HFF-Myc (cell line): ENCODE results near the gene OTOG.

Experiments
- DNase-seq: peaks from one replicate; pipeline ENCODE4 v3.0.0-alpha.2; 2011; ENCODE audit warnings: low read depth; ENCODE audit errors: extremely low read depth
- H3K4me3 ChIP-seq: replicated peaks from 2 replicates; pipeline ENCODE4 v1.5.1; 2011; ENCODE audit warnings: low read depth, mild to moderate bottlenecking, control low read depth, low read length
- CTCF ChIP-seq: IDR thresholded peaks from 2 replicates; pipeline ENCODE4 v1.5.1; 2012; ENCODE audit warnings: mild to moderate bottlenecking, low read depth, low read length, control low read depth; ENCODE audit errors: missing control alignments

Gene OTOG

DNA sequence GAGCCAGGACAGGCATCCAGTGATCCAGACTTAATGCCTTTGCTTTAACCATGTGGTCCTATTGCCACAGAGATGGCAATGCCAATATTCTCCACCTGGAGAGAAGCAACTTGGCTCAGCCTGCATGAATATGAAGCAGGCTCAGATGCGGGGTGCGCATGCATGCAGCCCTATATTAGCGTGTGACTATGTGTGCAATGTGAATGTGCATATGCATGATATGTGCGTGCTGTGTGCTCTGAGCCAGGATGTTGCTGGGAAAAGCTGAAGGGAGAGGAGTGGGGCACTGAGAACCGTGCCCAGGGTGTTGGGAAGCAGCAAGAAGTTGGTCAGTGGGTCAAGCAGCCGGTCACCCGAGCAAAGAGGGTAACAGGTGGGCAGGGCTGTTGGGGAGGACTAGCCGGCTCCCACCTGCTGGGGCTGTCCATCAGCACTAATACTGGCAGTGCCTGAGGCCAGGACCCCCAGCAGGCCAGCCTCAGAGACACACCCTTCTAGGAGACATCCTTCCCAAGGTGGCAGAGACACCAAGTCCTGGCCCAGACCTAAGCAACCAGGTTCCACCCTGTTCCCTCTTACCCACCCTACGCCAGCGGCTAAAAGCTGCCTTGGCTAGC lies 147.5 kb downstream of the OTOG start:
- no peak for TF ChIP-seq CTCF
- no peak for DNase-seq
- H3K4me3 ChIP-seq, result no peak overlapping the region

DNA sequence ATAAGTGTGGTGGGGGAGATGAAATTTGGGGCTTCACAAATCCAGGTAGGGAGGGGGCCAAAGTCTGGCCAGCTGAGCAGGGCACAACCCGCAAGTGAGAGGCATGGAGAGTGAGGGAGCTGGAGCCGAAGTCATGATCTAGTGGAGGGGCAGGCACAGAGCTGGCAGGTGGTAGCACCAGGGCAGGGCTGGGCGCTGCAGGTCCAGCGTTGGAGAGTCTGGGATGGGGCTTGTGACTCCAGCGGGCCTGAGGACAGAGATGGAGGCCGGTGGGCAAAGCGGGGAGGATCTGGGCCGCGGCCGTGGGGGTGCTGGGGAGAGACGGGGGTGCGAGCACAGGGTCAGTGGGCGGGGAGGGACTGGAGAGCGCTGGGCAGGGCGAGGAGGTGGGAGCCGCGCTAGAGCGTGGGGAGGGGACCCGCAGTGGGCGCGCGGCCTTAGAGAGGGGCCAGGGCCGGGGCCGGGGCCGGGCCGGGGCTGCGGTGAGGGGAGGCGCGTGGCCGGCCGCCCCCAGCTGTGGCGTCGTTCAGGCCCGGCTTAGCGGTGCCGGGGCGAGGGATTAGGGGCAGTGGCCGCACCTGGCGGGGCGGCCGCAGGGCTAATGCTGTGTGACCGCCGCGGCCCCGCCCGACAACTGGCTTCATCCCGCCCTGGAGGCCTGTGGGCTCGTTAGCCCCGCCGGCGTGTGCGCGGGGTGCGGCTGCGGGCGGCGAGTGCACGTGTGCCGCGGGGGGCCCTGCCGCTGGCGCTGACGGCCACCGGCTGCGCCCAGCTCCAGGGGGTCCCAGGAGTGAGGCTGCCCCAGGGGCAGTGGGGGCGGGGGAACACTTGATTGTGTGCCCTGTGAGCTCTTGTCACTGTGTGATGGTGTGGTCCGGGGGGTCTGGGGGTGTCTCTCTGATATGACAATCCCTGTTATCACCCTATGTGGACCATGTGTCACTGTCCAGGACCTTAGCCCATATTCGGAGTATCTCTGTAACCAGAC lies 148.7 kb downstream of the OTOG start:
- DNase-seq, result no peak
- no peak for TF ChIP-seq CTCF
- H3K4me3 ChIP-seq, result no peak overlapping the region

GRCh38 chr11:17696741-17697140 lies 149.7 kb downstream of the OTOG start:
- H3K4me3 ChIP-seq, result no peak overlapping the region
- no peak for TF ChIP-seq CTCF
- DNase-seq, result no peak
